OCI-LY3 (cell line): Measurements from ENCODE around the gene ABL1.
A peak's percentile ranks its signal among the peaks of the same experiment; 100 is the strongest.

Experiments used
- H2AFZ ChIP-seq: fragments of 200-600, 300-600 bp; shearing (Covaris generic); 2 replicates; pipeline ENCODE4 v1.6.0; 2014; ENCODE audit warnings: antibody characterized with exemption, low read depth, low read length
- H3K27ac ChIP-seq: fragments of 200-600, 300-600 bp; sonication (generic); 2 replicates; pipeline ENCODE4 v1.5.1; 2014; ENCODE audit warnings: mild to moderate bottlenecking, low read length, moderate library complexity, mixed read lengths
- H3K27me3 ChIP-seq: fragments of 200-600, 300-600 bp; sonication (generic); 2 replicates; pipeline ENCODE4 v1.6.1; 2014; ENCODE audit warnings: low read depth, low read length, mixed read lengths
- H3K36me3 ChIP-seq: fragments of 200-600, 300-600 bp; sonication (generic); replicated peaks from 2 replicates; pipeline ENCODE3; 2014; ENCODE audit warnings: low read depth, low read length, mixed read lengths
- H3K4me1 ChIP-seq: fragments of 300-600, 200-600 bp; sonication (generic); 2 replicates; pipeline ENCODE4 v1.6.1; 2014; ENCODE audit warnings: low read length, mixed read lengths
- H3K4me2 ChIP-seq: fragments of 200-600, 300-600 bp; sonication (generic); 2 replicates; pipeline ENCODE4 v1.6.1; 2014; ENCODE audit warnings: low read length, mixed read lengths
- H3K4me3 ChIP-seq: fragments of 300-600, 200-600 bp; sonication (generic); 2 replicates; pipeline ENCODE4 v1.5.1; 2014; ENCODE audit warnings: antibody characterized with exemption, mild to moderate bottlenecking, low read length, moderate library complexity
- H3K79me2 ChIP-seq: fragments of 300-600, 200-600 bp; shearing (Covaris generic); 2 replicates; pipeline ENCODE4 v1.6.1; 2014; ENCODE audit warnings: mild to moderate bottlenecking, low read length, mixed read lengths
- H3K9ac ChIP-seq: fragments of 300-600, 200-600 bp; shearing (Covaris generic); 2 replicates; pipeline ENCODE4 v1.6.0; 2014; ENCODE audit warnings: mild to moderate bottlenecking, low read length, moderate library complexity
- H3K9me3 ChIP-seq: fragments of 200-600, 300-600 bp; shearing (Covaris generic); 2 replicates; pipeline ENCODE4 v1.6.1; 2014; ENCODE audit warnings: low read length, mixed read lengths; ENCODE audit not compliant: insufficient read depth
- H4K20me1 ChIP-seq: fragments of 200-600, 300-600 bp; sonication (generic); 2 replicates; pipeline ENCODE4 v1.6.1; 2016; ENCODE audit warnings: low read length, mixed read lengths; ENCODE audit not compliant: insufficient read depth
- EZH2phosphoT487 ChIP-seq: fragments of 200-600 bp; shearing (Covaris generic); IDR thresholded peaks from 2 replicates; pipeline ENCODE4 v1.6.1; 2018; ENCODE audit warnings: antibody characterized with exemption, mixed run types, low read depth
- TF ChIP-seq, protein P1 (sequence below): fragments of 200-600, 300-600 bp; sonication (generic); IDR thresholded peaks from 2 replicates; pipeline ENCODE4 v1.5.1; 2014; ENCODE audit warnings: antibody characterized with exemption, low read length, low read depth

Gene ABL1

GRCh38 chr9:130934246-130934645 is 99.2 kb downstream of the ABL1 start:
- no peak overlapping the region for H3K27ac ChIP-seq
- no peaks in the 10 kb centered on the region for H3K9me3 ChIP-seq
- H2AFZ ChIP-seq, result no peak overlapping the region
- H3K27me3 ChIP-seq, result peaks cover 29% of the 10 kb centered on the region
- no peaks in the 10 kb centered on the region for H4K20me1 ChIP-seq
- peaks cover 70% of the 10 kb centered on the region for H3K4me1 ChIP-seq
- H3K4me2 ChIP-seq, result 0 out of 2 replicates have a peak overlapping the region, but pooled peaks have one; percentile 31
- H3K4me3 ChIP-seq, result no peak overlapping the region
- TF ChIP-seq, protein P1, sequence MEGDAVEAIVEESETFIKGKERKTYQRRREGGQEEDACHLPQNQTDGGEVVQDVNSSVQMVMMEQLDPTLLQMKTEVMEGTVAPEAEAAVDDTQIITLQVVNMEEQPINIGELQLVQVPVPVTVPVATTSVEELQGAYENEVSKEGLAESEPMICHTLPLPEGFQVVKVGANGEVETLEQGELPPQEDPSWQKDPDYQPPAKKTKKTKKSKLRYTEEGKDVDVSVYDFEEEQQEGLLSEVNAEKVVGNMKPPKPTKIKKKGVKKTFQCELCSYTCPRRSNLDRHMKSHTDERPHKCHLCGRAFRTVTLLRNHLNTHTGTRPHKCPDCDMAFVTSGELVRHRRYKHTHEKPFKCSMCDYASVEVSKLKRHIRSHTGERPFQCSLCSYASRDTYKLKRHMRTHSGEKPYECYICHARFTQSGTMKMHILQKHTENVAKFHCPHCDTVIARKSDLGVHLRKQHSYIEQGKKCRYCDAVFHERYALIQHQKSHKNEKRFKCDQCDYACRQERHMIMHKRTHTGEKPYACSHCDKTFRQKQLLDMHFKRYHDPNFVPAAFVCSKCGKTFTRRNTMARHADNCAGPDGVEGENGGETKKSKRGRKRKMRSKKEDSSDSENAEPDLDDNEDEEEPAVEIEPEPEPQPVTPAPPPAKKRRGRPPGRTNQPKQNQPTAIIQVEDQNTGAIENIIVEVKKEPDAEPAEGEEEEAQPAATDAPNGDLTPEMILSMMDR, result no peak
- no peak for TF ChIP-seq EZH2phosphoT487
- H3K79me2 ChIP-seq, result no peaks in the 10 kb centered on the region
- no peaks in the 10 kb centered on the region for H3K36me3 ChIP-seq
- no peak overlapping the region for H3K9ac ChIP-seq

DNA sequence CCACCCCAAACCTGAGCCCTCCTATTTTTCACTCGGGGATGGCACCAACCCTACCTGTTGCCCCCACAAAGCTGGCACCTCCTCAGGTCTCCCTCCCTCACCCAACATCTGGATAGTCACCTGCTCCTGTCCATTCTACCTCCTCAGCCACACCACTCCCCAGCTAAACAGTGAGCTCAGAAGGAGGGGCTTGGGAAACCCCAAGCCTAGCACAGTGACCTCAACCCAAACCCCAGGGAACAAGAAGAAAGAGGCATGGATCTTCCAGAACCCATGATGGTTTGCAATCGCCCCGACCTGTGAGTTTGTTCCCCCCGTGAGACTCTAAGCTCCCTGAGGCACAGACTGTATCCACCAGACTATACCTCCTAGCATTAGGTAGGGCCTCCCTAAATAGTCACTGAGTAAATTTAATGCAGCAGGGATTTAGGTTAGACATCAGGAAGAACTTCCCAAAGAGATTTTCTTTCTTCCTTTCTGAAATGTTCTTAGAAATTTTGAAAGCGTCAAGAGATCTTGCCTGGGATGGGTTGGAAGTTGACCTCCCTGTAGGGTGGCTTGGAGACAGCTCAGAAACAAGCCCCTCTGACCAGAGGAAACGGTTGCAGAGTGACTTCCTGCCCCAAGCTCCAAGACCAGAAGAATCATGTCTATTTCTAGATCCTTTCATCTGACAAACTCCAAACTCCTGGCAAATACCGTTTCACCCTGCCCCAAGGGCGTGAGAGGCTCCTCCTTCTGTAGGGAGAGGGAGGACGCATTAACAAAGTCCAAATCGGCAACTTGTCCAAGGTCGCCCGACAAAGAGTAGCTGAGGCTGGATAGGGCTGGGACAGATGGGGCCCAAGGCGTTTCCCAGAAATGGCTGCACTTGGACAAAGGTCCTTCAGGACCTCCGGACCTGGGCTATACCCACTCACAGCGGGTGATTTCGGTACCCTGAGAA is 99.9 kb downstream of the ABL1 start:
- Histone ChIP-seq H3K9ac (no peak overlapping the region), H3K4me1 (peaks cover 64% of the 10 kb centered on the region), H3K79me2 (no peaks in the 10 kb centered on the region), H3K4me2 (no peak overlapping the region), H4K20me1 (no peaks in the 10 kb centered on the region), H3K27ac (no peak overlapping the region), H3K4me3 (no peak overlapping the region), H2AFZ (no peak overlapping the region), H3K9me3 (no peaks in the 10 kb centered on the region), H3K27me3 (peaks cover 31% of the 10 kb centered on the region), H3K36me3 (no peaks in the 10 kb centered on the region)
- no peak for TF ChIP-seq EZH2phosphoT487
- TF ChIP-seq, protein P1, result no peak

DNA sequence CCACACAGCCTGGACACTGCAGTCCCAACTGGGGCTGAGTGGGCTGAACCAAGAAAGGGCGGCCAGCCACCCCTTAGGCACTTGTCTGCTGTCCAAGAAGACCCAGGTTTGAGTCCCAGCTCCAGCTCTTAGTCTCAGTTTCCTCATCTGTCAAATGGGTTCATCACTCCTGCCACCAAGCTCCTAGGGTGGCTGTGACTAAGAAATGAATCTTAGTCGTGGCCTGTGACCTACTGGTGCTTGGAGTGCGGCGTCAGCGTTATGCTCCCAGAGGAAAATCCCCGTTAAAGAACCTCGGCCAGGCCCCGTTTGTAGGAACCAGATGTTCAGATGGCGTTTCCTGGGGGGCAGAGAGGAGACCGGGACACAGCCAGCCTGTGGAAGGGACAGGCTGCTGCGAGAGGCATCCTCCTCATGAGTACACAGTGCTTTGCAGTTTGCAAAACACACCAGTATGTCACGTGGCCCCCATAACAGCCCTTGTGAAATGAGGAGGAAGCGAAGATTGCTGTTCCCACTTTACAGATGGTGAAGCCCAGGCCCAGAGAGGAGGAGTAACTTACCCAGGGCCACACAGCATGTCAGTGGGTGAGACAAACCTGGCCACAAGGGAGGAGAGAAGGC is 100.7 kb downstream of the ABL1 start:
- H3K4me2 ChIP-seq, result peak overlapping the region; percentile 40
- no peak overlapping the region for H3K27ac ChIP-seq
- no peak overlapping the region for H2AFZ ChIP-seq
- H3K4me3 ChIP-seq, result no peak overlapping the region
- H3K9me3 ChIP-seq, result no peaks in the 10 kb centered on the region
- TF ChIP-seq EZH2phosphoT487, result no peak
- TF ChIP-seq, protein P1, result no peak
- peaks cover 38% of the 10 kb centered on the region for H3K27me3 ChIP-seq
- no peak overlapping the region for H3K9ac ChIP-seq
- no peaks in the 10 kb centered on the region for H3K36me3 ChIP-seq
- H3K79me2 ChIP-seq, result no peaks in the 10 kb centered on the region
- H3K4me1 ChIP-seq, result peaks cover 57% of the 10 kb centered on the region
- no peaks in the 10 kb centered on the region for H4K20me1 ChIP-seq
